Measurements from ENCODE around the gene IL12RB2. TPM values are rescaled to one million over a fixed set of nuclear protein-coding genes. Genes with fewer than 3 reads are reported as not detected.

Gene IL12RB2
- total RNA-seq, 1 donor from 2014 or later = 3.1 TPM

DNA sequence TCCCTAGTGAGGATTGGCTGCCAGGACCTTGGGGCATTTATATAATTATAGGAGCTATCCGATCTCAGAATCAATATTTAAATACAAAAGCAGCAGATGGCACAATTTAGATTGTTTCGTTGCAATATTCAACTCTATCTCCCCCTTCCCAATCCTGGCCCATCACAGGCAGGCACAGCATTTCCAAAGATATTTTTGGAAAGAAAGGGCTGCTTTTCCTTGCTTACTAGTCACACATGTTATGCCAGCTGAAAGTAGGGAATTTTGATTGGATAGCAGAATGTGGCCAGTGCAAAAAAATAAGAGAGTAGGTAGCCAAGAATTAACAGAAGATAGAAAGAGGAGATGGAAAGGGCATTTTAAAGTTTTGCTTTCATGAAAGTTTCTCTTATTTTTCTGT, 37.9 kb downstream of the IL12RB2 start:
- no peaks in the 10 kb centered on the region for H3K36me3 ChIP-seq (ENCODE audit: control insufficient read depth in 3 of 3, insufficient read depth in 3 of 3, low read length in 3 of 3)
- no peak overlapping the region for H3K27ac ChIP-seq (ENCODE audit: low read depth, low read length)
- no peak overlapping the region for H3K4me3 ChIP-seq (ENCODE audit: low read length in 3 of 3)
- no peaks in the 10 kb centered on the region for H3K9me3 ChIP-seq (ENCODE audit: control insufficient read depth in 3 of 3, low read length in 3 of 3)
- peaks cover 4 to 11% (median 6%) of the 10 kb centered on the region in 3 donors for H3K4me1 ChIP-seq (ENCODE audit: control insufficient read depth in 3 of 3, insufficient read depth in 3 of 3, low read length in 3 of 3)
- H3K9ac ChIP-seq (ENCODE audit: low read depth in 1 of 3, low read length in 3 of 3) = no peak overlapping the region
- H3K27me3 ChIP-seq (ENCODE audit: control insufficient read depth in 3 of 3, insufficient read depth in 3 of 3, low read length in 3 of 3) = no peaks in the 10 kb centered on the region

DNA sequence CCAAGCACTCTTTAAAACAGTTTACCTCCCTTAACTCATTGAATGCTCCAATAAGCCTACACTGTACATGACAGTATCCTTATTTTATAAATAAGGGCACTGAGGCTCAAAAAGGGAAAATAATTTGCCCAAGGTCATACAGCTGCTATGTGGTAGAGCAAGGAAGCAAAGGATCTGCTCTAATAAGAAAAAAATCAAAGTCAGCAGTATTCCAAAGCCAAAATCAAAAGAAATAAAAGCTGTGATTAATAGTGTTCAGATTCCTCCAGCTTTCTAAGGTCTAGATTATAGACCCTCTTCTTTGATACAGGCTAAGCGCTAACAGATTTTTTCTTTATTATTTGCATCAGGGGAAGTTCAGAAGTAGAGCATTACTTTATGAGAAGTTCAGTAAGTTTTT, 39.3 kb downstream of the IL12RB2 start:
- Histone ChIP-seq H3K27me3 (ENCODE audit: control insufficient read depth in 3 of 3, insufficient read depth in 3 of 3, low read length in 3 of 3) (no peaks in the 10 kb centered on the region), H3K36me3 (ENCODE audit: control insufficient read depth in 3 of 3, insufficient read depth in 3 of 3, low read length in 3 of 3) (no peaks in the 10 kb centered on the region), H3K27ac (ENCODE audit: low read depth, low read length) (no peak overlapping the region), H3K4me1 (ENCODE audit: control insufficient read depth in 3 of 3, insufficient read depth in 3 of 3, low read length in 3 of 3) (peaks cover 0 to 9% (median 4%) of the 10 kb centered on the region in 3 donors), H3K9ac (ENCODE audit: low read depth in 1 of 3, low read length in 3 of 3) (no peak overlapping the region), H3K9me3 (ENCODE audit: control insufficient read depth in 3 of 3, low read length in 3 of 3) (no peaks in the 10 kb centered on the region), H3K4me3 (ENCODE audit: low read length in 3 of 3) (no peak overlapping the region)

DNA sequence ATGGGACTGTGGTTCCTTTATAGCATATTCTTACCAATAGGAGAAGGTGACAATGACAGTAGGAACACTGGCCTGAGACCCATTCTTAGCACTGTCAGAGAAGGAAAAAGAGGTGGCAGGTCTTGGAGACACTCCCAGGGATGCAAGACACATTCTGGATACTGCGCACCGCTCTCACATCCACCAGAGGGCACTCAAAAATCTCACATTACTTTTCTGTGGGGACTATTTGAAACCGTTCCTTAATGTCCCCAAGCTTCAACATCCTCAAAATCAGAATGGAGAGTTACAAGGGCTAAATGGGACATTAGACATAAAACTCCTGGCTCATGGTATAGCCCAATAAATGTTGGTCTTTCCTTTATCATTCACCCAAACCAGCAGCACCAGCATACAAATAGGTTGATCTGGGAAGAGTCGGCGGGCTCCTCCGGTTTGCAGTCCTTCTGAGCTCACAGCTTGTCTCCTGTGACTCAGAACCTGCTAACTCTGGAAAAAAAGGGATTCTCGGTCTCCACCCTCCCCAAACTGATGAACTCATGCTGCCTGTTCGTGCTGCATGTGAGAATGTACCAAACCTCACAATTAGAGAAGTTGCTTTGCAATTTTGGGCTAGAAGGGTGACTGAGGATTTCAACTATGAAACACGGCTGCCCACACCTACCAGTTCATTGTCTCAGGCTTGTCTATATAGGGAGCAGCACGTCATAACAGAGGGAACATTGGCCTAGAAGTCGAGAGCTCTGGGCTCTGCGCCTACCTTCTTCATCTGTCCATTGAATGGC, 40.2 kb downstream of the IL12RB2 start:
- no peak overlapping the region for H3K27ac ChIP-seq (ENCODE audit: low read depth, low read length)
- no peak overlapping the region for H3K4me3 ChIP-seq (ENCODE audit: low read length in 3 of 3)
- no peaks in the 10 kb centered on the region for H3K36me3 ChIP-seq (ENCODE audit: control insufficient read depth in 3 of 3, insufficient read depth in 3 of 3, low read length in 3 of 3)
- H3K9ac ChIP-seq (ENCODE audit: low read depth in 1 of 3, low read length in 3 of 3) = no peak overlapping the region
- no peaks in the 10 kb centered on the region for H3K9me3 ChIP-seq (ENCODE audit: control insufficient read depth in 3 of 3, low read length in 3 of 3)
- no peaks in the 10 kb centered on the region for H3K27me3 ChIP-seq (ENCODE audit: control insufficient read depth in 3 of 3, insufficient read depth in 3 of 3, low read length in 3 of 3)
- peaks cover 0 to 9% (median 8%) of the 10 kb centered on the region in 3 donors for H3K4me1 ChIP-seq (ENCODE audit: control insufficient read depth in 3 of 3, insufficient read depth in 3 of 3, low read length in 3 of 3)

DNA sequence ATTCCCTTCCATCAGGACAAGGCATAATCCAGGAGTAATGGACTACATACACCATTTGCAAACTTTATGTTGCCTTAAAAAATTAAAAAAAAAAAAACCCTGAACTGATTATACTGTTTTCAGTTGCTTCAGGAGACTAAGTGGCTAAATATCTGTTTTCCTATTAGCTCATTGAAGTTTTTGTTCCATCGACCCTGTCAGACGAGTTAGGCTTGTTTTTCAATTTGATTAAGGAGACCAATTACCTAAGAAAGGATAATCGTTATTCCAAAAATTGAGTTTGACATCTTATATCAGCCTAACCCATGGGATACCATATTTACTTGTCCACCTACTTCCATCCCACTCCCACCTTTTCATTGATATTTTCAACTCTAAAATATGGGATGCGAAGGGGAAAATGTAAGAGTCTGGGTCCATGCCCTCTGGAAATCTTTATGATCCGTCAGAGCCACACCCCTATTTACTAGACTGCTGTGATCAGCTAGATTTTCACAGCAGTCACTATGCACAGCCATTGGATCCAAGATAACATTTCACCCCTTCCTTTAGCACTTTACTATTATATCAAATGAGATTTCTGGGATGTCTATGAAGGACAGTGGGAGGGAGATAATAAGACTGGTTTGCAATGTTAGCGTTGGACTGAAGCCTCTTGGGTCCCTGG, 41.0 kb downstream of the IL12RB2 start:
- Histone ChIP-seq H3K27me3 (ENCODE audit: control insufficient read depth in 3 of 3, insufficient read depth in 3 of 3, low read length in 3 of 3) (no peaks in the 10 kb centered on the region), H3K9ac (ENCODE audit: low read depth in 1 of 3, low read length in 3 of 3) (no peak overlapping the region), H3K36me3 (ENCODE audit: control insufficient read depth in 3 of 3, insufficient read depth in 3 of 3, low read length in 3 of 3) (no peaks in the 10 kb centered on the region), H3K4me1 (ENCODE audit: control insufficient read depth in 3 of 3, insufficient read depth in 3 of 3, low read length in 3 of 3) (peaks cover 0 to 9% (median 8%) of the 10 kb centered on the region in 3 donors), H3K9me3 (ENCODE audit: control insufficient read depth in 3 of 3, low read length in 3 of 3) (no peaks in the 10 kb centered on the region), H3K4me3 (ENCODE audit: low read length in 3 of 3) (no peak overlapping the region), H3K27ac (ENCODE audit: low read depth, low read length) (no peak overlapping the region)

DNA sequence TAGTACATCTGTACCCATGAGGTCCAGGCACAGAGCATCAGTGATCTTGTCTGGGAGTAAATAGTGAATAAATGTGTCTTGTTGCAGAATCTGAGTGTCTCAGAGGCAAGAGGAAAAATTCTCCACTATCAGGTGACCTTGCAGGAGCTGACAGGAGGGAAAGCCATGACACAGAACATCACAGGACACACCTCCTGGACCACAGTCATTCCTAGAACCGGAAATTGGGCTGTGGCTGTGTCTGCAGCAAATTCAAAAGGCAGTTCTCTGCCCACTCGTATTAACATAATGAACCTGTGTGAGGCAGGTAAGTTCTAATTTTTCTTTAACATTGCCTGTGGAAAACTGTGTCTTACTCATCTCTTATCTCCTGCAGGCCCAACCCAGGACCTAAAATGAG, 43.1 kb downstream of the IL12RB2 start:
- Histone ChIP-seq H3K27me3 (ENCODE audit: control insufficient read depth in 3 of 3, insufficient read depth in 3 of 3, low read length in 3 of 3) (no peaks in the 10 kb centered on the region), H3K36me3 (ENCODE audit: control insufficient read depth in 3 of 3, insufficient read depth in 3 of 3, low read length in 3 of 3) (peaks cover 0 to 4% (median 0%) of the 10 kb centered on the region in 3 donors), H3K9me3 (ENCODE audit: control insufficient read depth in 3 of 3, low read length in 3 of 3) (no peaks in the 10 kb centered on the region), H3K4me1 (ENCODE audit: control insufficient read depth in 3 of 3, insufficient read depth in 3 of 3, low read length in 3 of 3) (peaks cover 0 to 11% (median 8%) of the 10 kb centered on the region in 3 donors), H3K27ac (ENCODE audit: low read depth, low read length) (no peak overlapping the region), H3K9ac (ENCODE audit: low read depth in 1 of 3, low read length in 3 of 3) (no peak overlapping the region), H3K4me3 (ENCODE audit: low read length in 3 of 3) (no peak overlapping the region)

DNA sequence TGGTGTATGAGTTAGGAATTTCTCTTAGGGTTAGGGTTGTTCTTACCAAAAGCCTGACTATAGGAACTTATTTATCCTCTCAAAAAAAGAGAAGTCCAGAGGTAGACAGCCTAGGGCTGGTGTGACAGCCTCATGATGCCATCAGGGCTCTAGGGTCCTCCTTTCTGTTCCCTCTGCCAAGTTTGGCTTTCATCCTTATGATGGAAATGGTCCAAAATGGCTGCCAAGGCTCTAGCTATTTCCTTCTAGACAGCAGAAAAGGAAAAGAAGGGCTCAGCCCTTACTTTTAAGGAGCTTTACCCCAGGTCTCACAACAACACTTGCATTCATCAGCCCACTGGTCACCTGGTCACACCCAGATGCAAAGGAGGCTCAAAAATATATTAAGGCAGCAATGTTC, 44.5 kb downstream of the IL12RB2 start:
- Histone ChIP-seq H3K9ac (ENCODE audit: low read depth in 1 of 3, low read length in 3 of 3) (no peak overlapping the region), H3K27ac (ENCODE audit: low read depth, low read length) (no peak overlapping the region), H3K36me3 (ENCODE audit: control insufficient read depth in 3 of 3, insufficient read depth in 3 of 3, low read length in 3 of 3) (peaks cover 0 to 4% (median 1%) of the 10 kb centered on the region in 3 donors), H3K4me1 (ENCODE audit: control insufficient read depth in 3 of 3, insufficient read depth in 3 of 3, low read length in 3 of 3) (peaks cover 0 to 11% (median 8%) of the 10 kb centered on the region in 3 donors), H3K4me3 (ENCODE audit: low read length in 3 of 3) (no peak overlapping the region), H3K9me3 (ENCODE audit: control insufficient read depth in 3 of 3, low read length in 3 of 3) (no peaks in the 10 kb centered on the region), H3K27me3 (ENCODE audit: control insufficient read depth in 3 of 3, insufficient read depth in 3 of 3, low read length in 3 of 3) (no peaks in the 10 kb centered on the region)

DNA sequence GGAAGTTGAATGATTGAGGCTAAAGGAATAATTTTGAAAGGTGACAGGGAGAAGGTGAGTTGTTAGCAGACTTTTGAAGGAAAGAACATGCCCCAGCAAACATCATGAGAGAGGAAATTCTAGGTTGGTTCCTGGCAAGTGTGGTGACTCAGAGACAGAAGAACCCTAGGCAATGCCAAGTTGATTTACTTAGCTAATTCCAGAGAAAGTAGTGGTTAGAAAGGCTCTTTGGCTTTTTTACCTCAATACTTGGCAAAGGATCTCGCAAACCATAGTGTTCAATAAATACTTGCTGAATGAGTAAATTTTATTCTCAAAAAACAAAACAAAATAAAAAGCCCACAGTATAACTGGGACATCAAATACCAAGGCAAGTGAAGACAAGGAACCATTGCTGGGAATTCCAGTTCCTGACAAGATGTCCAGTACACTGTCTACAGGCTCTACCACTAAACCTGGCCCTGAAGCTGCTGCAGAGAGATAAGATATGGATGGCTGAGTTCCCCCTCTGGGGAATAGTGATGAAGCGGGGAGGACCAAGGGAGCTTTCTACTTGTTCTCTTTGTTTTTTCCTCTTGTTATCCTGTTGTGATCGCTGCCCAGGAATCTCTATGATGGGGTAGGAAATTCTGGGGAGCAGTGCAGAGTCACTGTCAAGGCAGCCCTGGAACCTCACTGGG, 48.2 kb downstream of the IL12RB2 start:
- Histone ChIP-seq H3K4me3 (ENCODE audit: low read length in 3 of 3) (no peak overlapping the region), H3K27me3 (ENCODE audit: control insufficient read depth in 3 of 3, insufficient read depth in 3 of 3, low read length in 3 of 3) (no peaks in the 10 kb centered on the region), H3K9ac (ENCODE audit: low read depth in 1 of 3, low read length in 3 of 3) (no peak overlapping the region), H3K4me1 (ENCODE audit: control insufficient read depth in 3 of 3, insufficient read depth in 3 of 3, low read length in 3 of 3) (peaks cover 0 to 4% (median 2%) of the 10 kb centered on the region in 3 donors), H3K27ac (ENCODE audit: low read depth, low read length) (no peak overlapping the region), H3K9me3 (ENCODE audit: control insufficient read depth in 3 of 3, low read length in 3 of 3) (no peaks in the 10 kb centered on the region), H3K36me3 (ENCODE audit: control insufficient read depth in 3 of 3, insufficient read depth in 3 of 3, low read length in 3 of 3) (peaks cover 0 to 4% (median 1%) of the 10 kb centered on the region in 3 donors)

DNA sequence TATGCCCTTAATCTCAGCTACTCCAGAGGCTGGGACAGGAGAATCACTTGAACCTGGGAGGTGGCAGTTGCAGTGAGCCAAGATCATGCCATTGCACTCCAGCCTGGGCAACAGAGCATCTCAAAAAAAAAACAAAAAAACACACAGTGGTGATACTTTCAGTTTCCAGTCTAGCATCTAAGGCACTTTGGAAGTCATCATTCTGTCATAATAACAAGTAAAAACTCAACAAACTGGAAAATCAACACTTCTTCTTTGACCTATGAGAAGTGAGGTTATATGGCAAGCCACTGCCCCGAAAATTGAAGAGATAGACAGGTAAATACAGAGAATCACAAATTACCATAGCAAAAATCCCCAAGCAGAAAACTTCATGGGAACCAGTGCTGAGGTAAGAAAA, 51.9 kb downstream of the IL12RB2 start:
- H3K9ac ChIP-seq (ENCODE audit: low read depth in 1 of 3, low read length in 3 of 3) = no peak overlapping the region
- no peak overlapping the region for H3K4me3 ChIP-seq (ENCODE audit: low read length in 3 of 3)
- no peaks in the 10 kb centered on the region for H3K9me3 ChIP-seq (ENCODE audit: control insufficient read depth in 3 of 3, low read length in 3 of 3)
- no peaks in the 10 kb centered on the region for H3K27me3 ChIP-seq (ENCODE audit: control insufficient read depth in 3 of 3, insufficient read depth in 3 of 3, low read length in 3 of 3)
- no peak overlapping the region for H3K27ac ChIP-seq (ENCODE audit: low read depth, low read length)
- H3K36me3 ChIP-seq (ENCODE audit: control insufficient read depth in 3 of 3, insufficient read depth in 3 of 3, low read length in 3 of 3) = peaks cover 0 to 2% (median 1%) of the 10 kb centered on the region in 3 donors
- no peaks in the 10 kb centered on the region for H3K4me1 ChIP-seq (ENCODE audit: control insufficient read depth in 3 of 3, insufficient read depth in 3 of 3, low read length in 3 of 3)

DNA sequence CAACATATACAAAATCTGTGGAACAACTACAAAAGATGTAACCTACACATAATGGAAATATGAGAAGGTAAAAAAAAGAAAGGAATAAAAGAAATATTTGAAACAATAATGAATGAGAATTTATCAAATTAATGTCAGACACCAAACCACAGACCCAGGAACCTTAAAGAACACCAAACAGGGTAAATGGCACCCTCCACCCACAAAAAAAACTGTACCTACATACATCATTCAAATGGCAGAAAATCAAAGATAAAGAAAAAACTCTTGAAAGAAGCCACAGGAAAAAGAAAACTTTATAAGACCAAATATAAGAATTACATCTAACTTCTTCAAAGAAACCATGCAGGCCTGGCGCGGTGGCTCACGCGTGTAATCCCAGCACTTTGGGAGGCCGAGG, 54.0 kb downstream of the IL12RB2 start:
- H3K9me3 ChIP-seq (ENCODE audit: control insufficient read depth in 3 of 3, low read length in 3 of 3) = no peaks in the 10 kb centered on the region
- no peak overlapping the region for H3K9ac ChIP-seq (ENCODE audit: low read depth in 1 of 3, low read length in 3 of 3)
- H3K4me1 ChIP-seq (ENCODE audit: control insufficient read depth in 3 of 3, insufficient read depth in 3 of 3, low read length in 3 of 3) = no peaks in the 10 kb centered on the region
- H3K4me3 ChIP-seq (ENCODE audit: low read length in 3 of 3) = no peak overlapping the region
- no peak overlapping the region for H3K27ac ChIP-seq (ENCODE audit: low read depth, low read length)
- no peaks in the 10 kb centered on the region for H3K36me3 ChIP-seq (ENCODE audit: control insufficient read depth in 3 of 3, insufficient read depth in 3 of 3, low read length in 3 of 3)
- H3K27me3 ChIP-seq (ENCODE audit: control insufficient read depth in 3 of 3, insufficient read depth in 3 of 3, low read length in 3 of 3) = no peaks in the 10 kb centered on the region

Data from skeletal muscle tissue (tissue), 4 donors.